H9 (cell line): ENCODE data around the gene FUT8. TPM values are rescaled to one million over a fixed set of nuclear protein-coding genes. Genes with fewer than 3 reads are reported as not detected.
"Not testable (repeated sequence)": the region's sequence is repeated elsewhere in the genome, so short reads cannot be mapped to it uniquely, and the experiment has no call there.

Experiments used
- DNase-seq: peaks from one replicate; pipeline ENCODE4 v3.0.0-alpha.2; 2017
- H2AFZ ChIP-seq: one replicate; pipeline ENCODE4 v1.6.1; 2013; ENCODE audit warnings: mild to moderate bottlenecking, low read length, control low read depth, moderate library complexity
- H2AK5ac ChIP-seq: 2 replicates; pipeline ENCODE4 v1.6.1; 2013; ENCODE audit warnings: low read length, control low read depth, mixed read lengths; ENCODE audit not compliant: insufficient read length
- H2BK120ac ChIP-seq: one replicate; pipeline ENCODE4 v1.6.1; 2013; ENCODE audit warnings: low read depth, mild to moderate bottlenecking, low read length, control low read depth, inconsistent platforms; ENCODE audit not compliant: poor library complexity, severe bottlenecking
- H2BK12ac ChIP-seq: 2 replicates; pipeline ENCODE4 v1.6.1; 2013; ENCODE audit warnings: low read length, control low read depth, mixed read lengths, low read depth; ENCODE audit not compliant: insufficient read length
- H2BK15ac ChIP-seq: 2 replicates; pipeline ENCODE4 v1.6.1; 2013; ENCODE audit warnings: low read depth, low read length, control low read depth
- H2BK20ac ChIP-seq: one replicate; pipeline ENCODE4 v1.6.1; 2013; ENCODE audit warnings: low read depth, mild to moderate bottlenecking, low read length, control low read depth, inconsistent platforms; ENCODE audit not compliant: poor library complexity, severe bottlenecking
- H2BK5ac ChIP-seq: 2 replicates; pipeline ENCODE4 v1.6.1; 2013; ENCODE audit warnings: low read length, control low read depth, mixed read lengths; ENCODE audit not compliant: insufficient read length
- H3K14ac ChIP-seq: 2 replicates; pipeline ENCODE4 v1.6.1; 2013; ENCODE audit warnings: low read length, control low read depth; ENCODE audit not compliant: insufficient read depth
- H3K18ac ChIP-seq: 2 replicates; pipeline ENCODE4 v1.6.1; 2013; ENCODE audit warnings: low read depth, mild to moderate bottlenecking, mixed read lengths, low read length, control low read depth; ENCODE audit not compliant: insufficient read length
- H3K23ac ChIP-seq: 2 replicates; pipeline ENCODE4 v1.6.1; 2013; ENCODE audit warnings: low read length, control low read depth, mixed read lengths, low read depth; ENCODE audit not compliant: insufficient read length
- H3K23me2 ChIP-seq: 2 replicates; pipeline ENCODE4 v1.6.1; 2013; ENCODE audit warnings: low read depth, mild to moderate bottlenecking, mixed read lengths, low read length, control low read depth; ENCODE audit not compliant: insufficient read length, poor library complexity, severe bottlenecking
- H3K27ac ChIP-seq: 2 replicates; pipeline ENCODE4 v1.5.1; 2013; ENCODE audit warnings: low read length, control low read depth, mixed read lengths, low read depth; ENCODE audit not compliant: insufficient read length
- H3K27me3 ChIP-seq: 2 replicates; pipeline ENCODE4 v1.6.1; 2013; ENCODE audit warnings: low read length, control low read depth, inconsistent platforms; ENCODE audit not compliant: insufficient read depth
- H3K4ac ChIP-seq: 2 replicates; pipeline ENCODE4 v1.6.1; 2013; ENCODE audit warnings: low read depth, mild to moderate bottlenecking, control low read depth, inconsistent platforms, low read length, moderate library complexity
- H3K4me1 ChIP-seq: 2 replicates; pipeline ENCODE4 v1.6.1; 2013; ENCODE audit warnings: low read length, control low read depth, inconsistent platforms; ENCODE audit not compliant: insufficient read depth
- H3K4me2 ChIP-seq: 2 replicates; pipeline ENCODE4 v1.6.1; 2013; ENCODE audit warnings: low read length, control low read depth, mixed read lengths; ENCODE audit not compliant: insufficient read length, insufficient read depth
- H3K56ac ChIP-seq: 2 replicates; pipeline ENCODE4 v1.6.1; 2013; ENCODE audit warnings: low read depth, mild to moderate bottlenecking, mixed read lengths, low read length, control low read depth; ENCODE audit not compliant: insufficient read length
- H3K79me1 ChIP-seq: 2 replicates; pipeline ENCODE4 v1.6.1; 2013; ENCODE audit warnings: low read depth, mild to moderate bottlenecking, moderate library complexity, low read length, control low read depth, inconsistent platforms; ENCODE audit not compliant: insufficient read depth, poor library complexity, severe bottlenecking
- H3K79me2 ChIP-seq: 2 replicates; pipeline ENCODE4 v1.6.1; 2013; ENCODE audit warnings: low read length, control low read depth, inconsistent platforms; ENCODE audit not compliant: insufficient read depth
- H3K9ac ChIP-seq: 2 replicates; pipeline ENCODE4 v1.6.1; 2013; ENCODE audit warnings: low read length, control low read depth, mixed read lengths; ENCODE audit not compliant: insufficient read length; ENCODE audit errors: extremely low read depth
- H3K9me3 ChIP-seq: one replicate; pipeline ENCODE4 v1.6.1; 2013; ENCODE audit warnings: low read depth, low read length, inconsistent platforms; ENCODE audit not compliant: control insufficient read depth
- H3T11ph ChIP-seq: one replicate; pipeline ENCODE4 v1.6.1; 2013; ENCODE audit warnings: mild to moderate bottlenecking, low read length, control low read depth, inconsistent platforms
- H4K20me1 ChIP-seq: one replicate; pipeline ENCODE4 v1.6.1; 2013; ENCODE audit not compliant: control insufficient read depth, insufficient read length, insufficient read depth
- H4K5ac ChIP-seq: 2 replicates; pipeline ENCODE4 v1.6.1; 2013; ENCODE audit warnings: low read depth, mild to moderate bottlenecking, mixed read lengths, low read length, control low read depth; ENCODE audit not compliant: insufficient read length
- H4K8ac ChIP-seq: replicated peaks from 2 replicates; pipeline ENCODE4 v1.6.1; 2013; ENCODE audit warnings: low read length, control low read depth, mixed read lengths, low read depth; ENCODE audit not compliant: insufficient read length
- H4K91ac ChIP-seq: 2 replicates; pipeline ENCODE4 v1.6.1; 2013; ENCODE audit warnings: low read depth, mild to moderate bottlenecking, moderate library complexity, mixed read lengths, low read length, control low read depth; ENCODE audit not compliant: insufficient read length
- H3K27ac Mint-ChIP-seq, 3 experiments: 2 replicates in 2 of 3; 3 replicates in 1 of 3; pipeline ENCODE4 v1.8.0; 2020 to 2021; ENCODE audit warnings: mixed read lengths in 3 of 3, mild to moderate bottlenecking in 1 of 3, moderate library complexity in 1 of 3
- H3K27me3 Mint-ChIP-seq: 2 replicates; pipeline ENCODE4 v1.8.0; 2021; ENCODE audit warnings: low read depth, mild to moderate bottlenecking, moderate library complexity, mixed read lengths
- H3K36me3 Mint-ChIP-seq, 3 experiments: 2 replicates in 2 of 3; 3 replicates in 1 of 3; pipeline ENCODE4 v1.8.0; 2020 to 2021; ENCODE audit warnings: low read depth in 3 of 3, mixed read lengths in 3 of 3; ENCODE audit not compliant: insufficient read depth in 1 of 3
- H3K4me1 Mint-ChIP-seq, 2 experiments: 2 replicates each; pipeline ENCODE4 v1.8.0; 2020; ENCODE audit warnings: mixed read lengths in 2 of 2
- H3K4me3 Mint-ChIP-seq, 2 experiments: 2 replicates in 1 of 2; 3 replicates in 1 of 2; pipeline ENCODE4 v1.8.0; 2020 to 2021; ENCODE audit warnings: mild to moderate bottlenecking in 2 of 2, mixed read lengths in 2 of 2, moderate library complexity in 1 of 2
- H3K9me3 Mint-ChIP-seq, 2 experiments: 2 replicates in 1 of 2; 3 replicates in 1 of 2; pipeline ENCODE4 v1.8.0; 2020; ENCODE audit warnings: mild to moderate bottlenecking in 2 of 2, mixed read lengths in 2 of 2, moderate library complexity in 1 of 2
- CTCF ChIP-seq: fragments of 200-600 bp; sonication (generic); conservative IDR thresholded peaks from 3 replicates; pipeline ENCODE4 v1.8.0; 2021; ENCODE audit warnings: antibody characterized with exemption, mild to moderate bottlenecking
- WGBS: extraction: QIAGEN DNeasy Blood & Tissue Kit; methylation state at CpG from one replicate; pipeline ENCODE4 v1.1.7; 2013; ENCODE audit warnings: missing lambda C conversion rate, low lambda C conversion rate, mixed read lengths; ENCODE audit not compliant: insufficient read length; ENCODE audit errors: extremely low coverage; 5-methylcytosine and 5-hydroxymethylcytosine counted together
- total RNA-seq: library from RNA; stranded (reverse); gene quantifications from 2 replicates; pipeline ENCODE4 v1.2.1, GENCODE V29; 2021

The FUT8 gene
- total RNA-seq, 1 experiment from 2014 or later: 44.3 TPM

GRCh38 chr14:65465584-65465983, 53.1 kb downstream of the FUT8 start:
- no peak overlapping the region for H3K27ac Mint-ChIP-seq
- no peak overlapping the region for H3K4me2 ChIP-seq
- H3K14ac ChIP-seq: no peak overlapping the region
- H3K4me1 Mint-ChIP-seq: peaks cover 20 to 30% of the 10 kb centered on the region in 2 experiments
- H2AK5ac ChIP-seq: no peak overlapping the region
- H4K20me1 ChIP-seq: no peaks in the 10 kb centered on the region
- no peak overlapping the region for H2BK20ac ChIP-seq
- H3K9me3 Mint-ChIP-seq: no peaks in the 10 kb centered on the region
- H2BK5ac ChIP-seq: no peak overlapping the region
- H2AFZ ChIP-seq: no peak overlapping the region
- H2BK12ac ChIP-seq: no peak overlapping the region
- no peak overlapping the region for H2BK15ac ChIP-seq
- no peak overlapping the region for H2BK120ac ChIP-seq
- no peak for DNase-seq
- no peak for TF ChIP-seq CTCF
- H3K79me2 ChIP-seq: no peaks in the 10 kb centered on the region
- no peak overlapping the region for H3K4ac ChIP-seq
- no peaks in the 10 kb centered on the region for H3K23me2 ChIP-seq
- H3K36me3 Mint-ChIP-seq: peaks cover 1 to 5% (median 4%) of the 10 kb centered on the region in 3 experiments; a peak in 5 of 7 replicates
- H3K4me1 ChIP-seq: peaks cover 3% of the 10 kb centered on the region; the same call in 1 of the 2 replicates
- no peaks in the 10 kb centered on the region; the same call in 1 of the 2 replicates for H3K27me3 Mint-ChIP-seq
- H4K91ac ChIP-seq: no peak overlapping the region
- no peak overlapping the region for H3K27ac ChIP-seq
- no peaks in the 10 kb centered on the region for H3K27me3 ChIP-seq
- no peak overlapping the region for H3K18ac ChIP-seq
- no peak overlapping the region for H3K56ac ChIP-seq
- H4K5ac ChIP-seq: no peak overlapping the region
- H3T11ph ChIP-seq: no peak overlapping the region
- WGBS: no CpG with 5 or more reads among the region's 1 CpG
- no peak overlapping the region for H3K9ac ChIP-seq
- H3K4me3 Mint-ChIP-seq: no peak overlapping the region
- no peaks in the 10 kb centered on the region for H3K9me3 ChIP-seq
- H3K23ac ChIP-seq: no peak overlapping the region
- H4K8ac ChIP-seq: no peak overlapping the region
- H3K79me1 ChIP-seq: no peaks in the 10 kb centered on the region

GRCh38 chr14:65467926-65468325, 55.4 kb downstream of the FUT8 start:
- not testable (repeated sequence) for H3K23ac ChIP-seq, H3K27ac ChIP-seq, H2AK5ac ChIP-seq, H3K79me2 ChIP-seq, H3K4me1 ChIP-seq, H3K18ac ChIP-seq, H3K4ac ChIP-seq, H3K14ac ChIP-seq, H3K27me3 ChIP-seq, DNase-seq, H3K23me2 ChIP-seq, H3K9ac ChIP-seq, H3K9me3 Mint-ChIP-seq, H2BK15ac ChIP-seq, H3T11ph ChIP-seq, H3K79me1 ChIP-seq, H3K4me2 ChIP-seq, H3K4me3 Mint-ChIP-seq, H3K9me3 ChIP-seq, H3K27me3 Mint-ChIP-seq, H2BK20ac ChIP-seq, H4K20me1 ChIP-seq, H4K8ac ChIP-seq, H4K91ac ChIP-seq, H2BK5ac ChIP-seq, H4K5ac ChIP-seq, H3K36me3 Mint-ChIP-seq, H2BK120ac ChIP-seq, H2BK12ac ChIP-seq, H3K56ac ChIP-seq, H2AFZ ChIP-seq
- Mint-ChIP-seq H3K27ac (peak overlapping the region in 1 of 3 experiments; percentile 83; a peak in 2 of 7 replicates), H3K4me1 (peaks cover 35 to 39% of the 10 kb centered on the region in 2 experiments)
- WGBS: no CpG with 5 or more reads among the region's 8 CpGs
